NCI-H2227 (cell line): ENCODE measurements around the gene KLF11.

Experiments
- DNase-seq: peaks from one replicate; lab custom pipeline; 2025; ENCODE audit not compliant: unreplicated experiment; lab: John Stamatoyannopoulos, UW

KLF11 gene

GRCh38 chr2:10061221-10061925, 18.0 kb downstream of the KLF11 start:
- DNase-seq = no peak

GRCh38 chr2:10062931-10063365, 19.6 kb downstream of the KLF11 start:
- DNase-seq = no peak

GRCh38 chr2:10063566-10063965, 20.2 kb downstream of the KLF11 start:
- no peak for DNase-seq

GRCh38 chr2:10064932-10065772, 21.8 kb downstream of the KLF11 start:
- DNase-seq = no peak

- DNase-seq = no peak
Measured at GRCh38 chr2:10065773-10066055, 22.4 kb downstream of the KLF11 start.

GRCh38 chr2:10067330-10067729, 24.0 kb downstream of the KLF11 start:
- no peak for DNase-seq

- DNase-seq = no peak
Measured at GRCh38 chr2:10067881-10068280, 24.5 kb downstream of the KLF11 start.

GRCh38 chr2:10071176-10071575, 27.8 kb downstream of the KLF11 start:
- no peak for DNase-seq

- DNase-seq = no peak
Measured at GRCh38 chr2:10071595-10071994, 28.2 kb downstream of the KLF11 start.

- DNase-seq = peak; percentile 89
Measured at GRCh38 chr2:10072656-10073480, 29.5 kb downstream of the KLF11 start.

GRCh38 chr2:10073706-10074105, 30.4 kb downstream of the KLF11 start:
- no peak for DNase-seq

GRCh38 chr2:10075101-10075500, 31.8 kb downstream of the KLF11 start:
- DNase-seq = no peak

- no peak for DNase-seq
Measured at GRCh38 chr2:10075571-10076209, 32.3 kb downstream of the KLF11 start.

GRCh38 chr2:10076511-10076910, 33.2 kb downstream of the KLF11 start:
- DNase-seq = no peak

GRCh38 chr2:10076988-10077527, 33.7 kb downstream of the KLF11 start:
- no peak for DNase-seq

GRCh38 chr2:10078001-10078400, 34.7 kb downstream of the KLF11 start:
- DNase-seq = no peak

GRCh38 chr2:10078704-10079265, 35.4 kb downstream of the KLF11 start:
- no peak for DNase-seq

- DNase-seq = peak; percentile 52
Measured at GRCh38 chr2:10079266-10079869, 36.0 kb downstream of the KLF11 start.

- DNase-seq = peak; percentile 61
Measured at GRCh38 chr2:10079870-10080535, 36.7 kb downstream of the KLF11 start, which contains the start of gene CYS1. CYS1 (minus strand) TSS chr2:10080411; CDS start chr2:10080223, 188 bp downstream.
